Measurements from ENCODE around the gene NEK1.

- TF ChIP-seq CTCF (conservative IDR thresholded peaks at IDR 0.05) (no peak), EZH2 (IDR thresholded peaks at IDR 0.05; ENCODE audit: low read depth) (no peak)
Observed at GRCh38 chr4:169440446-169440845, 171.9 kb downstream of the NEK1 start.

All from PC-9 (cell line).